NCI-H1092 (cell line): Measurements from ENCODE around the gene CENPT.

Source experiments
- DNase-seq: peaks from one replicate; lab custom pipeline; 2025; lab: John Stamatoyannopoulos, UW

CENPT gene

DNA sequence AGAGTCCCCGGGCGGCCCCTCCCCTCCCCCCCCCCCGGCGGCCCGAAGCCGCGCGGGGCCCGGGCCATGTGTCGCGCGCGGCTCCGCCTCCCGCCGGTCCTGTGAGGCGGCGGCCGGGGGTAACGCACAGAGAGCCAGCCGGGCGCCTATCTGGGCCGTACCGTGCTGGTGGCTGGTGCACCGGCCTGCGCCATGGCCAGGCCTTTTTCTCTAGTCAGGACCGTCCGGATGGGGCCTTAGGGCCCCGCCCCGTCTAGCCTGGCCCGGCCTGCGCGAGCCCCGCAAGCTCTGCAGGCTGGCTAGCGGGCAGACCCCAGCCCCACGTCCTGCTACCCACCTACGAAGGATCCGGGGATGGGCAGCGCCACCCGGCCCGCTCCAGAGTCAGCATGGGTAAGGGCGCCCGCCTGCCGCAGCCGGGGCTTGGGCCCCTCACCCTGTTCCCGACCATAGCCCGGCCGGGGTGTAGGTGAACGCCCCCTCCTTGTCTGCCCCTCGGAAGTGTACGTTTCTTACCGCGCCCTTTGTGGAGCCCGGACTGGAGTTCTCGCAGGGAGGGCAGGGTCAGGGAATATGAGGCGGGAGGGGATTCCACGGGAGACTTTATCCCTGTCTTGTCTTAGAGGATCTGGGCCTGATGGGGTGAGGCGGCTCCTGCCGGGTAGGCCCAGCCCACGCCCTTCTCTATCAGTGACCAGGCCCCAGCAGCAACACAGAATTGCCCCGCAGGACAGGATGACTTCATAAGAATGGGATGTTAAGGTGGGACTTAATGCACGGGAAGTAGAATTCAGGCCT, at the start of gene CENPT:
CENPT (minus strand) TSS at position 630 of the 798 bp plus-strand sequence. CDS start 13,834 bp downstream, outside the sequence.
- DNase-seq: no peak

DNA sequence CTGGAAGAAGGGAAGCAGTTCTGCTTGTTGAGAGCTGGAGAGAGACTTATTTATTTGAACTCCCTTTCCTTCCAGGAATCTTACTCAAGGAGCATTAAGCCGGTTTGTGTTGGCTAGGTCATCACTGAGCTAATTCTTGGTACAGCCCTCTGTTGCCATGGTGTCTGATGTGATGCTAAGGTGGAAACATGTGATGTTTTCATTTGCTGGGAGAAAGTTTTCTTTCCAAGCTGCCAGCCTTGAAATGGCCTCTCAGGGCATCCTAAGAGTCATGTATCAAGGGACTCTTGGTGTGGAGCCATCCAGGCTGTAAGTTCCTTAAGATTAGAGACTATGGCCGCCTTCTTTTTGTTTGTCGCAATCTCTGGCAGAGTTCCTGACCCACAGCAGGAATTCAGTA, 49.7 kb upstream of the CENPT start:
- DNase-seq: no peak

DNA sequence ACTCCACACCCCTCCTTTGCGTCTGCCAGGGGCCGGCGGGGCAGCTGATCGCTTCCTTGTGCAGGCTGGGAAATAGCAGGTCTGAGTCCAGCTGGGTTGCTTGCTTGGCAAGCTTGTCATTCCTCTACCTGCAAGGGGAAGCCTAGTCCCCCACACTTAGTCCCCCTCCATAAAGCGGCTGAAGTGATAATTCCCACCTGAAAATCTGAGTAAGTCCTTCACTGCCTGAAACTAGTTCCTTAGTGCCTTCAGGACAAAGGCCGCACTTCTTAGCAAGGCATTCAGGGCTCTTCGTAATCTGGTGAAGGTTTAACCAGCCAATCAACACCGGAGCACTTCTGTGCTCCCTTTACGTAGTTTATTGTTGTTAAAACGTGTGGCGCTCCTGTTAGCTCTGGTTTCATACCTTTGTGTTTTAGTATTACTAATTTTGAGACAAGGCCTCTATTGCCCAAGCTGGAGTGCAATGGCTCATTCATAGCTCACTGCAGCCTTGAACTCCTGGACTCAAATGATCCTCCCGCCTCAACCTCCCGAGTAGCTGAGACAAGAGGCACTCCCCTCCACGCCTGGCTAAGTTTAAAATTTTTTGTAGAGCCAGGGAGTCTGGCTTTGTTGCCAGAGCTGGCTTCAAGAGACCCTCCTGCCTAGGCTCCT, 46.4 kb upstream of the CENPT start:
- DNase-seq: no peak

- DNase-seq: peak; percentile 95
Observed at GRCh38 chr16:67892899-67893742, 45.6 kb upstream of the CENPT start, which contains the start of gene PSKH1. Gene PSKH1 (plus strand): TSS chr16:67893254. CDS start chr16:67908750, 15,496 bp downstream.

DNA sequence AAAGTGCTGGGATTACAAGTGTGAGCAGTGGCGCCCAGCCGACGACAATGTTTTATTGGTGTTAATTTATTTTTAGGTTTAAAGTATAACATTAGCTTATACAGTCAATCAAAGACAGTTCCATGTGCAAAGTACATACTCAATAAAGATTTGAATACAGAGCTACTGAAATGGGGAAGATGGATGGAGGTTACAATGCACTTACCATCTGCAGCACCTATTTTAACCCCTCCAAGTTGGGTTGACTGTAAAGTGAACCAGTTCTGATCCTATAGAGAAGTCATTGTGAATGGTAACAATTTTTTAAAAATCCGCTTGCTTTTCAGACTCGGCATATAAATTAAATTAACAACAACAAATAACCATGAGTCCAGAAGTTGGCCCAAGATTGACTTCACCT, 44.9 kb upstream of the CENPT start:
- no peak for DNase-seq

GRCh38 chr16:67888331-67888730, 40.8 kb upstream of the CENPT start:
- DNase-seq: no peak

- DNase-seq: no peak
Observed at GRCh38 chr16:67886387-67886786, 38.9 kb upstream of the CENPT start.

GRCh38 chr16:67885976-67886375, 38.5 kb upstream of the CENPT start:
- DNase-seq: no peak

GRCh38 chr16:67885545-67885944, 38.1 kb upstream of the CENPT start:
- DNase-seq: no peak

DNA sequence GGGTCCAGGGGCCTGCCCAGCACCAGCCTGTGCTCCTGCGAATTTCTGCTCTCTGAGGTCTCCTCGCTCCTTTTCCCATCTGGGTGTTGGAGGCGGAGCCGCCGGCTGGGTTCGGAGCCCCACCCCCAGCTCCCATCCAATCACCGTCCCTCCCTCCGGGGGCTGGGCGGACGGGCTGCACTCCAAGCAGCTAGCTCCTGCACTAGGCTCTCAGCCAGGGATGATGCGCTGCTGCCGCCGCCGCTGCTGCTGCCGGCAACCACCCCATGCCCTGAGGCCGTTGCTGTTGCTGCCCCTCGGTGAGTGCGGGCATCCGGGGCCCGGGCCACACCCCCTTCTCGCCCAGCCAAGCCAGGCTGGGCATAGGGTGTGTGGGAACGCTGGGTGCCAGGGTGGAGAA, 37.2 kb upstream of the CENPT start, which contains the start of gene NRN1L:
NRN1L (plus strand) TSS at position 202 of the 400 bp plus-strand sequence; CDS start at position 221, 19 bp downstream.
- no peak for DNase-seq

- peak; percentile 43 for DNase-seq
Observed at GRCh38 chr16:67883872-67884261, 36.4 kb upstream of the CENPT start.

DNA sequence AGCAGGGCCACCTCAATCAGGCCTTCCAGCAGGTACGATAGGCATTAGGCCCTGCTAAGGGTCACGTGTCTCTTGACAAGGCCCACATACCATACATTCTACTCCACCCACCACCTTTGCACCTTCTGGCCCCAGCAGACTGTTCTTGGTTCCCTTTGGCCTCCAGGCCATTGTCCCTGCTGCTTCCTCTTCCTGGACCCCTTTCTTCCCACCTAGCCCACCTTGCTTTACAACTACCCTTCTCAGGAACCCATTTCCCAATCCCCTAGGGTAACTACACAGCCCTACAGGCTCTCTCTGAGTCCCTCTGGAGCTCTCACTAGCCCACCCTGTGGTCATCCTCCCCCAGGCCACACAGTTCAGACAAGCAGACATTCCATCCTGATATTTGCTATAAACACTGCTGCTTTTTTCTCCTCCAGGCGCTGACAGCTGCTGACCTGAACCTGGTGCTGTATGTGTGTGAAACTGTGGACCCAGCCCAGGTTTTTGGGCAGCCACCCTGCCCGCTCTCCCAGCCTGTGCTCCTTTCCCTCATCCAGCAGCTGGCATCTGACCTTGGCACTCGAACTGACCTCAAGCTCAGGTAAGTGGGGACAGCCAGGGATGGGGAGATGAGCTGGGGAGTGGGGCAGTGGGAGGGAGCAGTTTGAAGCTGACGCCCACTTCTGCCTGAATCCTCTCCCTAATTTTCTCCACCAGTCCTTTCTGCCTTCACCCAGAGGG, 35.8 kb upstream of the CENPT start:
- DNase-seq: no peak

DNA sequence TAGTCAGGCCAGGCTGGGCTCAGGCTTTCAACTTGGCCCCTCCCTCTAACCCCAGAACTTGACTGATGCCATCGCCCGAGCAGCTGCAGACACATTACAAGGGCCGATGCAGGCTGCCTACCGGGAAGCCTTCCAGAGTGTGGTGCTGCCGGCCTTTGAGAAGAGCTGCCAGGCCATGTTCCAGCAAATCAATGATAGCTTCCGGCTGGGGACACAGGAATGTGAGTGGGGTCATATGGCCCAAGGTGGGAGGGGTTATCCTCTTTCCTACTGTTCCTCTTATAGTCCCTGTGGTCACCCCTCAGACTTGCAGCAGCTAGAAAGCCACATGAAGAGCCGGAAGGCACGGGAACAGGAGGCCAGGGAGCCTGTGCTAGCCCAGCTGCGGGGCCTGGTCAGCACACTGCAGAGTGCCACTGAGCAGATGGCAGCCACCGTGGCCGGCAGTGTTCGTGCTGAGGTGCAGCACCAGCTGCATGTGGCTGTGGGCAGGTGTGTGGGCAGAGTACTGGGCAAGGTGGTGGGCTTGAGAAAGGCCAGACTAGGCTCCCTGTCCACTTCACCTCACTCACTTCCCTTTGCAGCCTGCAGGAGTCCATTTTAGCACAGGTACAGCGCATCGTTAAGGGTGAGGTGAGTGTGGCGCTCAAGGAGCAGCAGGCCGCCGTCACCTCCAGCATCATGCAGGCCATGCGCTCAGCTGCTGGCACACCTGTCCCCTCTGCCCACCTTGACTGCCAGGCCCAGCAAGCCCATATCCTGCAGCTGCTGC, 35.1 kb upstream of the CENPT start:
- no peak for DNase-seq

- DNase-seq: no peak
Observed at GRCh38 chr16:67881621-67882161, 34.2 kb upstream of the CENPT start.

DNA sequence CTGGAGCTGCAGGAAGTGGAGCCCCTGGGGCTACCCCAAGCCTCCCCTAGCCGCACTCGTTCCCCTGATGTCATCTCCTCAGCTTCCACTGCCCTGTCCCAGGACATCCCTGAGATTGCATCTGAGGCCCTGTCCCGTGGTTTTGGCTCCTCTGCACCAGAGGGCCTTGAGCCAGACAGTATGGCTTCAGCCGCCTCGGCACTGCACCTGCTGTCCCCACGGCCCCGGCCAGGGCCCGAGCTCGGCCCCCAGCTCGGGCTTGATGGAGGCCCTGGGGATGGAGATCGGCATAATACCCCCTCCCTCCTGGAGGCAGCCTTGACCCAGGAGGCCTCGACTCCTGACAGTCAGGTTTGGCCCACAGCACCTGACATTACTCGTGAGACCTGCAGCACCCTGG, 33.1 kb upstream of the CENPT start:
- DNase-seq: no peak

DNA sequence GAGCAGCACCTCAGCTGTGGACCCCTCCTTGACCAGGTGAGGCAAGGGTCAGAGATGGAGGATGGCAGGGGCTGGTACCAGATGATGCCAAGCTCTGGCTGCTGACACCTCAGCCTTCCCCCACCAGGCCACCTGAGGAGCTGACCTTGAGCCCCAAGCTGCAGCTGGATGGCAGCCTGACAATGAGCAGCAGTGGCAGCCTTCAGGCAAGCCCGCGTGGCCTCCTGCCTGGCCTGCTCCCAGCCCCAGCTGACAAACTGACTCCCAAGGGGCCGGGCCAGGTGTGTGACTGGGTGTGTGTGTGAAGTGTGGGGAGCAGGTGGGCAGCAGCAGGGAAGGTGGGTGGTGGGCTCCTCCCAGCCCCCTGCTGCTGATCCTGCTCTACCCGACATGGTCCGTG, 32.4 kb upstream of the CENPT start:
- DNase-seq: no peak

DNA sequence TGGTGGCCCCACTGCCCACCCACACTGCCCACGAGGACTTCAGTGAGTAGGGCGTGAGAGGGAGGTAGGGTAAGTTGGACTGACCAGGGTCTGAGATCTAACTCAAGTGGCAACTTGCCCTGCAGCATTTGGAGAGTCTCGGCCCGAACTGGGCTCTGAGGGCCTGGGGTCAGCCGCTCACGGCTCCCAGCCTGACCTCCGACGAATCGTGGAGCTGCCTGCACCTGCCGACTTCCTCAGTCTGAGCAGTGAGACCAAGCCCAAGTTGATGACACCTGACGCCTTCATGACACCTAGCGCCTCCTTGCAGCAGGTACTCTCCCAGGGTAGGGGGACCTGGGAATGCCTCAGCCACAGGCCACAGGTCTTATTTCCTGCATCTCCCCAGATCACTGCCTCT, 32.0 kb upstream of the CENPT start:
- no peak for DNase-seq

DNA sequence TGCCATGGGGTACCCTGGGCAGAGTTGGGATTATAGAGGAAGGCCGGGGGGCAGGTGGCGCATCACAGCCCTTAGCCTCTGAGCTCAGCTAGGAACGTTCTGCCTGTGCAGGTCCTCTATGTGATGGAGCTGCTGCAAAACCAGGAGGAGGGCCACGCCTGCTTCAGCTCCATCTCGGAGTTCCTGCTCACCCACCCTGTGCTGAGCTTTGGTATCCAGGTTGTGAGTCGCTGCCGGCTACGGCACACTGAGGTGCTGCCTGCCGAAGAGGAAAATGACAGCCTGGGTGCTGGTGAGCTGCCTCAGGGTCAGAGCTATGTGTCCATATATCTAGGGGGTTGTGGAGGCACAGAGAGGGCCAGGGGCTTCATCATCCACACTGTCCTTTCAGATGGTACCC, 31.4 kb upstream of the CENPT start:
- DNase-seq: no peak

DNA sequence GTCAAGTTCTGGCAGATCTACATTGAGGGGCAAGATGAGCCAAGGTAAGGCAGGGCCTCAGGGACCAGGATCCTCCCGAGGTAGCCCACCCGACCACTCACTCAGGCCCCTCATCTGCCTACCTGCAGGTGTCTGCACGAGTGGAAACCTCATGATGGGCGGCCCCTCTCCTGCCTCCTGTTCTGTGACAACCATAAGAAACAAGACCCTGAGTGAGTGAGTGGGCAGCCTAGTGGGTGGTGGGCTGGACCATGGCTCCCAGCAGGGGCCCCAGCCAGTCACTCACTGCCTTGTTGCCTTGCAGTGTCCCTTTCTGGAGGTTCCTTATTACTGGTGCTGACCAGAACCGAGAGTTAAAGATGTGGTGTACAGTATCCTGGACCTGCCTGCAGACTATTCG, 30.7 kb upstream of the CENPT start:
- no peak for DNase-seq

DNA sequence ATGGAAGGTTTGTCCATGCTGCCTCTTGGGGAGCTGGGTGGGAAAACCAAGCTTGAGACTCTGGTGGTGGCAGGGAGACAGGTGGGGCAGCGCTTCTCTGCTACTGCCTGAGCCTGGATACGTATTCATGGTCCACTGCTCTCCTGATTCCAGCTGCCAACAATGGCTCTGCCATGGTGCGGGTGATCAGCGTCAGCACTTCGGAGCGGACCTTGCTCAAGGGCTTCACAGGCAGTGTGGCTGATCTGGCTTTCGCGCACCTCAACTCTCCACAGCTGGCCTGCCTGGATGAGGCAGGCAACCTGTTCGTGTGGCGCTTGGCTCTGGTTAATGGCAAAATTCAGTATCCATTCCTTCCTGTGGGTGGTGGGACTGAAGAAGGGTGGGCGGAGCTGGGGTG, 29.6 kb upstream of the CENPT start:
- no peak for DNase-seq

GRCh38 chr16:67874372-67874771, 26.9 kb upstream of the CENPT start:
- DNase-seq: no peak
